CD14-positive monocyte (primary cell): ENCODE measurements around the gene C19orf33. TPM values are rescaled to one million over a fixed set of nuclear protein-coding genes. Genes with fewer than 3 reads are reported as not detected.

Experiments
- DNase-seq, 3 donors: peaks; one replicate each; pipeline ENCODE4 v3.0.0-alpha.2; 2011 to 2022
- H2AFZ ChIP-seq: 2 replicates; pipeline ENCODE4 v1.6.0; 2012; ENCODE audit warnings: mild to moderate bottlenecking, low read depth, low read length, inconsistent platforms; ENCODE audit not compliant: insufficient read depth, poor library complexity, severe bottlenecking
- H3K27ac ChIP-seq, 2 donors: 1 replicate in 1 of 2; 2 replicates in 1 of 2; pipeline ENCODE4 v1.5.1; 2012 to 2013; ENCODE audit warnings: low read length in 2 of 2, control low read depth in 1 of 2, inconsistent platforms in 1 of 2, low read depth in 1 of 2, mild to moderate bottlenecking in 1 of 2
- H3K27me3 ChIP-seq, 2 donors: one replicate each; pipeline versions ENCODE4 v1.6.0 to v1.6.1; 2011 to 2013; ENCODE audit warnings: low read length in 2 of 2; ENCODE audit not compliant: control insufficient read depth in 2 of 2, insufficient read depth in 2 of 2
- H3K36me3 ChIP-seq, 2 donors: replicated peaks in 1 of 2; 1 replicate in 1 of 2; 2 replicates in 1 of 2; pipeline versions ENCODE4 v1.5.1 to v1.6.1; 2012 to 2013; ENCODE audit warnings: low read length in 2 of 2, control low read depth in 1 of 2, inconsistent platforms in 1 of 2, mild to moderate bottlenecking in 1 of 2; ENCODE audit not compliant: insufficient read depth in 2 of 2, control insufficient read depth in 1 of 2
- H3K4me1 ChIP-seq, 2 donors: 1 replicate in 1 of 2; 2 replicates in 1 of 2; pipeline versions ENCODE4 v1.5.1 to v1.6.1; 2012 to 2013; ENCODE audit warnings: low read length in 2 of 2, control low read depth in 1 of 2, inconsistent platforms in 1 of 2, mild to moderate bottlenecking in 1 of 2, moderate library complexity in 1 of 2; ENCODE audit not compliant: insufficient read depth in 2 of 2, control insufficient read depth in 1 of 2
- H3K4me2 ChIP-seq: replicated peaks from 2 replicates; pipeline ENCODE3; 2012; ENCODE audit warnings: low read length, moderate library complexity, mild to moderate bottlenecking; ENCODE audit not compliant: poor library complexity, severe bottlenecking; ENCODE audit errors: extremely low read depth
- H3K4me3 ChIP-seq, 3 experiments: fragments of 200-600 bp in 1 of 3; sonication (generic) in 1 of 3; replicated peaks in 1 of 3; 1 replicate in 2 of 3; 2 replicates in 1 of 3; pipeline ENCODE4 v1.5.1; 2011 to 2013; ENCODE audit warnings: low read length in 3 of 3, mild to moderate bottlenecking in 3 of 3, control low read depth in 2 of 3, low read depth in 2 of 3, inconsistent platforms in 1 of 3, moderate library complexity in 1 of 3
- H3K79me2 ChIP-seq: 2 replicates; pipeline ENCODE4 v1.6.0; 2012; ENCODE audit warnings: mild to moderate bottlenecking, control low read depth, inconsistent platforms, low read length, moderate library complexity; ENCODE audit not compliant: insufficient read depth
- H3K9ac ChIP-seq: 2 replicates; pipeline ENCODE4 v1.6.0; 2017; ENCODE audit warnings: low read length, mild to moderate bottlenecking; ENCODE audit not compliant: insufficient read depth, poor library complexity, severe bottlenecking
- H3K9me3 ChIP-seq, 2 donors: replicated peaks in 1 of 2; 1 replicate in 1 of 2; 2 replicates in 1 of 2; pipeline versions ENCODE4 v1.5.1 to v1.6.1; 2012 to 2013; ENCODE audit warnings: low read length in 2 of 2, control low read depth in 1 of 2; ENCODE audit not compliant: control insufficient read depth in 1 of 2, insufficient read depth in 1 of 2
- H4K20me1 ChIP-seq: 2 replicates; pipeline ENCODE4 v1.6.0; 2012; ENCODE audit warnings: mild to moderate bottlenecking, low read length, control low read depth, moderate library complexity; ENCODE audit not compliant: insufficient read depth
- H3K27ac Mint-ChIP-seq, 7 donors: one replicate each; pipeline ENCODE4 v1.8.0; 2020; ENCODE audit warnings: mild to moderate bottlenecking in 7 of 7, mixed read lengths in 7 of 7, moderate library complexity in 6 of 7, inconsistent platforms in 2 of 7
- H3K27me3 Mint-ChIP-seq, 3 donors: one replicate each; pipeline ENCODE4 v1.8.0; 2021 to 2022; ENCODE audit warnings: low read depth in 3 of 3, mild to moderate bottlenecking in 3 of 3, mixed read lengths in 3 of 3, moderate library complexity in 3 of 3, inconsistent platforms in 1 of 3
- H3K36me3 Mint-ChIP-seq, 2 donors: one replicate each; pipeline ENCODE4 v1.8.0; 2020; ENCODE audit warnings: mixed read lengths in 2 of 2, inconsistent platforms in 1 of 2, mild to moderate bottlenecking in 1 of 2
- H3K4me1 Mint-ChIP-seq: one replicate; pipeline ENCODE4 v1.8.0; 2020; ENCODE audit warnings: mild to moderate bottlenecking, mixed read lengths
- H3K4me3 Mint-ChIP-seq, 2 donors: one replicate each; pipeline ENCODE4 v1.8.0; 2020; ENCODE audit warnings: mild to moderate bottlenecking in 2 of 2, mixed read lengths in 2 of 2, moderate library complexity in 1 of 2
- H3K9me3 Mint-ChIP-seq, 7 donors: one replicate each; pipeline ENCODE4 v1.8.0; 2020 to 2022; ENCODE audit warnings: mixed read lengths in 7 of 7, mild to moderate bottlenecking in 6 of 7, moderate library complexity in 6 of 7, inconsistent platforms in 2 of 7
- WGBS: methylation state at CpG from one replicate; pipeline ENCODE4 v1.1.5; 2013; ENCODE audit warnings: missing lambda C conversion rate; ENCODE audit not compliant: insufficient coverage; 5-methylcytosine and 5-hydroxymethylcytosine counted together
- intact Hi-C, 2 donors: fragments of 100-400 bp; cut with micrococcal nuclease; formaldehyde crosslinking; loops; one replicate each; pipeline versions ENCODE4 v1.15.0 to v1.15.1; 2023
- polyA plus RNA-seq, 3 donors: library from polyadenylated mRNA; depleted of rRNA in 1 of 3; unstranded in 2 of 3; stranded (reverse) in 1 of 3; fragments of 300-500 nt in 2 of 3; fragments of >200 nt in 1 of 3; fragmentation: Illumina TruSeq in 2 of 3; gene quantifications; 1 replicate in 2 of 3; 2 replicates in 1 of 3; pipeline ENCODE4 v1.2.3, GENCODE V29; 2012 to 2021
- TF ChIP-seq, protein P1 (sequence below): fragments of 200-600 bp; IDR thresholded peaks from one replicate; pipeline ENCODE4 v1.8.0; 2022; ENCODE audit warnings: antibody characterized with exemption, mild to moderate bottlenecking

C19orf33 gene
- polyA plus RNA-seq, 3 donors: 0.43 to 0.73 (median 0.69) TPM

DNA sequence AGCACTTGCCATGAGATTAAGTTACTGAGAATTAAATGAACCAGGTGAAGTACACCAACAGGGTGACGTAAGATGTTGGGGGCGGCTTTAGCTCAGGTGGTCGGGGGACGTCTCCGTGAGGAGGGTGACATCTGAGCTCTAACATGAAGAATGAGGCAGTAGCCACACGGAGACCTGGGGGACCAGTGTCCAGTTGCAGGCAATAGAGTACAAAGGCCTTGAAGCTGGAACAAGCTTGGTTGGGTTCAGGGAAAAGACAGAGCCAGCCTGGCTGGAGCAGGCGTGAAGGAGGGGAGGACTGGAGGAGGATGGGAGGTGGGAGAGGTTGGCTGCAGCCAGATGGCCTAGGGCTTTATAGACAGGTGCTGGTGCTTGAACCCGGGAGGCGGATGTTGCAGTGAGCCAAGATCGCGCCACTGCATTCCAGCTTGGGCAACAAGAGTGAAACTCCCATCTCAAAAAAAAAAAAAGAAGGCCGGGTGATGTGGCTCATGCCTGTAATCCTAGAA is 38.1 kb upstream of the C19orf33 start:
- intact Hi-C loops: no loop called here
- H2AFZ ChIP-seq: peak overlapping the region; percentile 93
- Mint-ChIP-seq H3K4me3 (peak overlapping the region; percentile 41 to 99), H3K4me1 (peaks cover 50% of the 10 kb centered on the region), H3K9me3 (peaks cover 0 to 2% (median 0%) of the 10 kb centered on the region in 7 donors), H3K36me3 (peaks cover 16 to 23% of the 10 kb centered on the region in 2 donors), H3K27me3 (peaks cover 2 to 12% (median 6%) of the 10 kb centered on the region in 3 donors), H3K27ac (peak overlapping the region in 4 of 7 donors; percentile 73 to 95 (median 84))
- no peaks in the 10 kb centered on the region for H3K9me3 ChIP-seq
- no peaks in the 10 kb centered on the region for H3K36me3 ChIP-seq
- peak overlapping the region in 1 of 3 experiments; percentile 85 for H3K4me3 ChIP-seq
- peaks cover 30 to 44% of the 10 kb centered on the region in 2 donors for H3K4me1 ChIP-seq
- H3K9ac ChIP-seq: no peak overlapping the region
- WGBS: 89% methylated on average over 9 of the region's 12 CpGs
- peaks cover 25% of the 10 kb centered on the region for H4K20me1 ChIP-seq
- H3K27me3 ChIP-seq: no peaks in the 10 kb centered on the region
- H3K79me2 ChIP-seq: peaks cover 29% of the 10 kb centered on the region
- no peak for DNase-seq
- peak overlapping the region; percentile 95 for H3K4me2 ChIP-seq
- TF ChIP-seq, protein P1, sequence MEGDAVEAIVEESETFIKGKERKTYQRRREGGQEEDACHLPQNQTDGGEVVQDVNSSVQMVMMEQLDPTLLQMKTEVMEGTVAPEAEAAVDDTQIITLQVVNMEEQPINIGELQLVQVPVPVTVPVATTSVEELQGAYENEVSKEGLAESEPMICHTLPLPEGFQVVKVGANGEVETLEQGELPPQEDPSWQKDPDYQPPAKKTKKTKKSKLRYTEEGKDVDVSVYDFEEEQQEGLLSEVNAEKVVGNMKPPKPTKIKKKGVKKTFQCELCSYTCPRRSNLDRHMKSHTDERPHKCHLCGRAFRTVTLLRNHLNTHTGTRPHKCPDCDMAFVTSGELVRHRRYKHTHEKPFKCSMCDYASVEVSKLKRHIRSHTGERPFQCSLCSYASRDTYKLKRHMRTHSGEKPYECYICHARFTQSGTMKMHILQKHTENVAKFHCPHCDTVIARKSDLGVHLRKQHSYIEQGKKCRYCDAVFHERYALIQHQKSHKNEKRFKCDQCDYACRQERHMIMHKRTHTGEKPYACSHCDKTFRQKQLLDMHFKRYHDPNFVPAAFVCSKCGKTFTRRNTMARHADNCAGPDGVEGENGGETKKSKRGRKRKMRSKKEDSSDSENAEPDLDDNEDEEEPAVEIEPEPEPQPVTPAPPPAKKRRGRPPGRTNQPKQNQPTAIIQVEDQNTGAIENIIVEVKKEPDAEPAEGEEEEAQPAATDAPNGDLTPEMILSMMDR: no peak
- peak overlapping the region in 1 of 2 donors; percentile 89 for H3K27ac ChIP-seq

- Mint-ChIP-seq H3K4me3 (peak overlapping the region in 1 of 2 donors; percentile 11), H3K4me1 (peaks cover 50% of the 10 kb centered on the region)
These were observed 37.0 kb upstream of the C19orf33 start for GRCh38 chr19:38266981-38267597.

More at GRCh38 chr19:38266981-38267597, 37.0 kb upstream of the C19orf33 start:
- no peaks in the 10 kb centered on the region for H3K9me3 Mint-ChIP-seq
- Histone ChIP-seq H3K4me2 (peak overlapping the region; percentile 1), H4K20me1 (peaks cover 29% of the 10 kb centered on the region), H3K36me3 (no peaks in the 10 kb centered on the region), H3K9ac (no peak overlapping the region), H3K9me3 (no peaks in the 10 kb centered on the region), H3K79me2 (peaks cover 30% of the 10 kb centered on the region), H3K27ac (no peak overlapping the region), H3K27me3 (no peaks in the 10 kb centered on the region), H2AFZ (no peak overlapping the region), H3K4me1 (peaks cover 30 to 44% of the 10 kb centered on the region in 2 donors), H3K4me3 (no peak overlapping the region)
- peaks cover 23 to 26% of the 10 kb centered on the region in 2 donors for H3K36me3 Mint-ChIP-seq
- H3K27me3 Mint-ChIP-seq: peaks cover 2 to 4% (median 4%) of the 10 kb centered on the region in 3 donors
- 86% methylated on average over 11 of the region's 12 CpGs for WGBS
- TF ChIP-seq, protein P1: no peak
- H3K27ac Mint-ChIP-seq: peak overlapping the region in 2 of 7 donors; percentile 50 to 82
- intact Hi-C loops: no loop called here
- no peak for DNase-seq
